ENCODE measurements around the gene KIR2DL1. TPM values are rescaled to one million over a fixed set of nuclear protein-coding genes. Genes with fewer than 3 reads are reported as not detected.
"Not testable (repeated sequence)": the region's sequence is repeated elsewhere in the genome, so short reads cannot be mapped to it uniquely, and the experiment has no call there.

The KIR2DL1 gene
- total RNA-seq, 2 experiments from 2014 or later, result not detected

GRCh38 chr19:54782916-54783315 lies 13.3 kb downstream of the KIR2DL1 start:
- H3K9me2 ChIP-seq (ENCODE audit: insufficient read depth, low read length); POLR2A ChIA-PET; H3K4me1 ChIP-seq (ENCODE audit: insufficient read depth, low read length, poor library complexity, severe bottlenecking); H3K4me3 ChIP-seq (ENCODE audit: low read depth, low read length, poor library complexity, severe bottlenecking); CTCF ChIA-PET (ENCODE audit: unreplicated experiment); H3K27ac ChIP-seq (ENCODE audit: low read depth, low read length, poor library complexity, severe bottlenecking); H4K20me1 ChIP-seq (ENCODE audit: insufficient read depth, low read length); DNase-seq (ENCODE audit: low spot score); BruUV-seq (replicated peaks); H3K79me2 ChIP-seq (ENCODE audit: insufficient read depth, low read depth, low read length); H3K9me3 ChIP-seq (ENCODE audit: low read length); H3K36me3 ChIP-seq (ENCODE audit: insufficient read depth, low read length); intact Hi-C loops (cut with micrococcal nuclease; ENCODE audit: unreplicated experiment); H2AFZ ChIP-seq (ENCODE audit: low read length); H3K4me2 ChIP-seq (ENCODE audit: low read length): not testable (repeated sequence)

GRCh38 chr19:54786091-54786723 lies 16.6 kb downstream of the KIR2DL1 start:
- CTCF ChIA-PET (ENCODE audit: unreplicated experiment); H4K20me1 ChIP-seq (ENCODE audit: insufficient read depth, low read length); intact Hi-C loops (cut with micrococcal nuclease; ENCODE audit: unreplicated experiment): not testable (repeated sequence)

GRCh38 chr19:54788154-54788553 lies 18.6 kb downstream of the KIR2DL1 start:
- H3K79me2 ChIP-seq (ENCODE audit: insufficient read depth, low read depth, low read length); BruUV-seq (replicated peaks); H4K20me1 ChIP-seq (ENCODE audit: insufficient read depth, low read length); intact Hi-C loops (cut with micrococcal nuclease; ENCODE audit: unreplicated experiment); H2AFZ ChIP-seq (ENCODE audit: low read length); CTCF ChIA-PET (ENCODE audit: unreplicated experiment); H3K9me3 ChIP-seq (ENCODE audit: low read length); H3K4me2 ChIP-seq (ENCODE audit: low read length); H3K27ac ChIP-seq (ENCODE audit: low read depth, low read length, poor library complexity, severe bottlenecking); H3K36me3 ChIP-seq (ENCODE audit: insufficient read depth, low read length); H3K9me2 ChIP-seq (ENCODE audit: insufficient read depth, low read length); H3K4me1 ChIP-seq (ENCODE audit: insufficient read depth, low read length, poor library complexity, severe bottlenecking); H3K4me3 ChIP-seq (ENCODE audit: low read depth, low read length, poor library complexity, severe bottlenecking); POLR2A ChIA-PET; DNase-seq (ENCODE audit: low spot score): not testable (repeated sequence)

More at GRCh38 chr19:54786091-54786723, 16.6 kb downstream of the KIR2DL1 start:
- BruUV-seq (replicated peaks); H3K4me2 ChIP-seq (ENCODE audit: low read length); H3K27ac ChIP-seq (ENCODE audit: low read depth, low read length, poor library complexity, severe bottlenecking); H3K79me2 ChIP-seq (ENCODE audit: insufficient read depth, low read depth, low read length); H3K9me3 ChIP-seq (ENCODE audit: low read length); H3K4me3 ChIP-seq (ENCODE audit: low read depth, low read length, poor library complexity, severe bottlenecking); H3K9me2 ChIP-seq (ENCODE audit: insufficient read depth, low read length); POLR2A ChIA-PET; H3K36me3 ChIP-seq (ENCODE audit: insufficient read depth, low read length); H2AFZ ChIP-seq (ENCODE audit: low read length); DNase-seq (ENCODE audit: low spot score); H3K4me1 ChIP-seq (ENCODE audit: insufficient read depth, low read length, poor library complexity, severe bottlenecking): not testable (repeated sequence)

GRCh38 chr19:54790711-54791110 lies 21.1 kb downstream of the KIR2DL1 start:
- Histone ChIP-seq H3K79me2 (ENCODE audit: insufficient read depth, low read depth, low read length) (no peaks in the 10 kb centered on the region), H4K20me1 (ENCODE audit: insufficient read depth, low read length) (no peaks in the 10 kb centered on the region), H3K4me2 (ENCODE audit: low read length) (no peak overlapping the region), H3K36me3 (ENCODE audit: insufficient read depth, low read length) (no peaks in the 10 kb centered on the region), H3K4me3 (ENCODE audit: low read depth, low read length, poor library complexity, severe bottlenecking) (no peak overlapping the region), H3K9me2 (ENCODE audit: insufficient read depth, low read length) (no peaks in the 10 kb centered on the region), H2AFZ (ENCODE audit: low read length) (no peak overlapping the region), H3K4me1 (ENCODE audit: insufficient read depth, low read length, poor library complexity, severe bottlenecking) (peaks cover 8% of the 10 kb centered on the region), H3K27ac (ENCODE audit: low read depth, low read length, poor library complexity, severe bottlenecking) (no peak overlapping the region), H3K9me3 (ENCODE audit: low read length) (no peaks in the 10 kb centered on the region)
- intact Hi-C loops (cut with micrococcal nuclease; ENCODE audit: unreplicated experiment), result no loop called here
- POLR2A ChIA-PET, result no interaction called here
- BruUV-seq (replicated peaks), result no TSS peak
- no peak for DNase-seq (ENCODE audit: low spot score)
- CTCF ChIA-PET (ENCODE audit: unreplicated experiment), result no interaction called here
- TF ChIP-seq CTCF (conservative IDR thresholded peaks at IDR 0.05; ENCODE audit: low read length) (no peak), EZH2phosphoT487 (IDR thresholded peaks at IDR 0.05; ENCODE audit: borderline replicate concordance, low read depth, low read length) (no peak)

Data from OCI-LY7 (cell line).